Lower lobe of right lung (tissue), 2 donors: Measurements from ENCODE around the gene WSCD2. TPM values are rescaled to one million over a fixed set of nuclear protein-coding genes. Genes with fewer than 3 reads are reported as not detected.

Source experiments
- ATAC-seq, 2 donors: fragments of 200-7000 bp; cut with Tn5 transposase; one replicate each; pipeline ENCODE4 v1.9.1; 2020 to 2022; ENCODE audit warnings: mild to moderate bottlenecking in 2 of 2, moderate library complexity in 2 of 2
- DNase-seq: peaks from one replicate; pipeline ENCODE4 v3.0.0-alpha.2; 2020
- H3K27ac ChIP-seq: fragments of 200-600 bp; one replicate; pipeline ENCODE4 v1.8.0; 2022
- H3K27me3 ChIP-seq: fragments of 200-600 bp; one replicate; pipeline ENCODE4 v1.8.0; 2022; ENCODE audit warnings: low read depth
- H3K36me3 ChIP-seq: fragments of 200-600 bp; one replicate; pipeline ENCODE4 v1.8.0; 2022; ENCODE audit warnings: mild to moderate bottlenecking
- H3K4me1 ChIP-seq: fragments of 200-600 bp; one replicate; pipeline ENCODE4 v1.8.0; 2022
- H3K4me3 ChIP-seq: fragments of 200-600 bp; one replicate; pipeline ENCODE4 v1.8.0; 2022; ENCODE audit warnings: mild to moderate bottlenecking
- H3K9me3 ChIP-seq: fragments of 200-600 bp; one replicate; pipeline ENCODE4 v1.8.0; 2022
- intact Hi-C: fragments of 100-400 bp; cut with DNase I; formaldehyde crosslinking; loops from one replicate; pipeline ENCODE4 v1.11.0; 2022
- total RNA-seq: library from RNA; stranded (reverse); fragmentation: NEBNext Ultra II Directional; extraction: Animal tissue kit (Norgen Biotek cat#: 25700); gene quantifications from one replicate; pipeline ENCODE4 v1.2.1, GENCODE V29; 2021
- TF ChIP-seq, protein P1 (sequence below): fragments of 200-600 bp; IDR thresholded peaks from one replicate; pipeline ENCODE4 v1.8.0; 2022; ENCODE audit warnings: antibody characterized with exemption, mild to moderate bottlenecking
- donor health status: DM: no; HTN: yes; CAD: no; lungs with severe emphysema.

Gene WSCD2
- total RNA-seq, 1 donor from 2014 or later: 0.89 TPM

DNA sequence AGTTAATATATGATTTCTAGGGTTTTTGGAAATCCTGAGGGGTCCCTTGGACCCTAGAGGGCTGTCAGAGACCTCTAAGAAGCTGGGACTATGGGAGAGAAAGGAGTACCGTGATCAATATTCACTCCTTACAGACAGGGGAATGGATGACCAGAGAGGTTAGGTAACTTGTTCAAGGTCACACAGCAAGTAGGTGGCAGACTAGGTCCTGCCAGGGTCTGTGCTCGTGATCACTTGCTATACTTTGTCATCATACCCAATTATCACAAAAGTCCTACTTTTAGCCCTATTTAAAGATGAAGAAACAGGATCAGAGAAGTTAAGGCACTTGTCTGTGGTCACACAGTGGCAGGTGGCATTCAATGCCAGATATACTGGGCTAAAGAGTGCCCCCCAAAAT lies 42.9 kb downstream of the WSCD2 start:
- intact Hi-C loops: no loop called here
- Histone ChIP-seq H3K9me3 (no peaks in the 10 kb centered on the region), H3K4me1 (no peaks in the 10 kb centered on the region), H3K36me3 (no peaks in the 10 kb centered on the region), H3K27ac (no peak overlapping the region), H3K4me3 (no peak overlapping the region), H3K27me3 (peaks cover 16% of the 10 kb centered on the region)
- ATAC-seq (no peak), DNase-seq (no peak)
- TF ChIP-seq, protein P1, sequence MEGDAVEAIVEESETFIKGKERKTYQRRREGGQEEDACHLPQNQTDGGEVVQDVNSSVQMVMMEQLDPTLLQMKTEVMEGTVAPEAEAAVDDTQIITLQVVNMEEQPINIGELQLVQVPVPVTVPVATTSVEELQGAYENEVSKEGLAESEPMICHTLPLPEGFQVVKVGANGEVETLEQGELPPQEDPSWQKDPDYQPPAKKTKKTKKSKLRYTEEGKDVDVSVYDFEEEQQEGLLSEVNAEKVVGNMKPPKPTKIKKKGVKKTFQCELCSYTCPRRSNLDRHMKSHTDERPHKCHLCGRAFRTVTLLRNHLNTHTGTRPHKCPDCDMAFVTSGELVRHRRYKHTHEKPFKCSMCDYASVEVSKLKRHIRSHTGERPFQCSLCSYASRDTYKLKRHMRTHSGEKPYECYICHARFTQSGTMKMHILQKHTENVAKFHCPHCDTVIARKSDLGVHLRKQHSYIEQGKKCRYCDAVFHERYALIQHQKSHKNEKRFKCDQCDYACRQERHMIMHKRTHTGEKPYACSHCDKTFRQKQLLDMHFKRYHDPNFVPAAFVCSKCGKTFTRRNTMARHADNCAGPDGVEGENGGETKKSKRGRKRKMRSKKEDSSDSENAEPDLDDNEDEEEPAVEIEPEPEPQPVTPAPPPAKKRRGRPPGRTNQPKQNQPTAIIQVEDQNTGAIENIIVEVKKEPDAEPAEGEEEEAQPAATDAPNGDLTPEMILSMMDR: no peak

DNA sequence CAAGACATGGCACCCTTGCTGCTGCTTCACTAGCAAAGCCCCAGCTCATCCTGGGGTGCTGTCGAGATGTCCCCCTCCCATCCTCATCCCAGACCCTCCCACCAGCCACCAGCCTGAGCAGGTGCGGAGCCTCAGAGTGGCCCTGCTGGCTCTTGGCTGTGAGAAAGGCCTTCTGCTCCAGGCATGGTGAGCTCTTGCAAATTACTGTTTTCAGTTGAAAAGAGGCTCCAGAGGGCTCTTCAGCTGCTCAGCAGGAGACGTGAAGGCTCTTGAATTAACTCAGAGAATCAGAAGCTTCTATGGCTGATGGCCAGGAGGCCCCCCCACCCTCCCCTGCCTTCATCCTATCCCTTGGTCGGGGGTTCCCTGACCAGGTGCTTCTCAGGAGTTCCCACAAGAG lies 44.1 kb downstream of the WSCD2 start:
- Histone ChIP-seq H3K27ac (no peak overlapping the region), H3K4me3 (no peak overlapping the region), H3K9me3 (no peaks in the 10 kb centered on the region), H3K4me1 (no peaks in the 10 kb centered on the region), H3K36me3 (no peaks in the 10 kb centered on the region), H3K27me3 (peaks cover 10% of the 10 kb centered on the region)
- TF ChIP-seq, protein P1: no peak
- no peak for ATAC-seq
- intact Hi-C loops: no loop called here
- no peak for DNase-seq

DNA sequence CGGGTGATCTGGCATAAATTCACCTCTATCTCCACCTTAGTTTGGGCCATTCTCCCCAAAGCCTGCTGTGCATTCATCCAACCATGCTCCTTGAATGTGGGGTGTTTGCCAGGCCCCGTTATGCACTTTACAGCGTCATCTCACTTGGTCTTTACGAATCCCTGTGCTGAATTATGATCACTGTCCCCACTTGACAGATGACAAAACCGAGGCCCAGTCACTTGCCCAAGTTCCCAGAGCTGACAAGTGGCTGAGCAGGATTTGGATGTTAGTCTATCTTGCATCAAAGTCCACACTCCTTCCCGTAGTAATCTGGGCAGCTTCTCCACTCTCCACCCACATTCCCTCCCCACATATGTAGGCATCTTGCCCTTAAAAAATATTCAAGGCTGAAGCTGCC lies 44.8 kb downstream of the WSCD2 start:
- no peak for ATAC-seq

DNA sequence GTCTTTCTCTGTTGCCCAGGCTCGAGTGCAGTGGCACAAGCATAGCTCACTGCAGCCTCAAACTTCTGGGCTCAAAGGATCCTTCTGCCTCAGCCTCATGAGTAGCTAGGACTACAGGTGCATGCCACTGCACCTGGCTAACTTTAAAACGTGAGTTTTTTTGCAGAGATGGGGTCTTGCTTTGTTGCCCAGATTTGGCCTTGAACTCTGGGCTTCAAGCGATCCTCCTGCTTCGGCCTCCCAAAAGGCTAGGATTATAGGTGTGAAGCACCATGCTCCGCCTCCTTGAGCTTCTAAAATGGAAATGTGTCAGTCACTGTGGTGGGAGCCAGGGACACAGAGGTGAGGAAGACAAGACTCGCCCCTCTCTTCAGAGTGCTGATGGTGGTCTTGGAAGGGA lies 45.6 kb downstream of the WSCD2 start:
- no peaks in the 10 kb centered on the region for H3K36me3 ChIP-seq
- TF ChIP-seq, protein P1: no peak
- intact Hi-C loops: no loop called here
- no peak for ATAC-seq
- H3K4me1 ChIP-seq: no peaks in the 10 kb centered on the region
- H3K27me3 ChIP-seq: peaks cover 5% of the 10 kb centered on the region
- H3K9me3 ChIP-seq: no peaks in the 10 kb centered on the region
- H3K27ac ChIP-seq: no peak overlapping the region
- no peak overlapping the region for H3K4me3 ChIP-seq
- DNase-seq: no peak

More for the DNA sequence above, 44.8 kb downstream of the WSCD2 start:
- TF ChIP-seq, protein P1: no peak
- intact Hi-C loops: no loop called here
- Histone ChIP-seq H3K9me3 (no peaks in the 10 kb centered on the region), H3K36me3 (no peaks in the 10 kb centered on the region), H3K4me3 (no peak overlapping the region), H3K27me3 (peaks cover 10% of the 10 kb centered on the region), H3K27ac (no peak overlapping the region), H3K4me1 (no peaks in the 10 kb centered on the region)
- DNase-seq: no peak

DNA sequence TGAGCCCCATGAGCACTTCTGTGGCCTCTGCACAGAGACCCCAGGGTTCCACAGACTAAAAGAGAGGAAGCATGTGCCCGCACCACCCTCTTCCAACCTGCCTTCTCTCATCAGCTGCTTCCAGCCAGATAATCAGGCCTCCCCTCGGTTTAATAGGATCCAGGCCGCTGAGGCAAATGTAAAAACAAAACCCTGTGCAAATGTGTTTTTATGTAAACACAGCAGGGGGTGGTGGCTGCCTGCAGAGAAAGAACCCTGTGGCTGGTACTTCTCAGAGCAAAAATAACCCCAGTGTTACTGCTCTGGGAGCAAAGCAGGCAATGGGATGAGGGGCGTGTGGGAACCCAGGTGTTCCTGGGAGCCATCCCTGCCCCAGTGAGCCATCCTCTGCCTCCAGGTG lies 46.2 kb downstream of the WSCD2 start:
- H3K27ac ChIP-seq: no peak overlapping the region
- TF ChIP-seq, protein P1: no peak
- intact Hi-C loops: no loop called here
- H3K4me3 ChIP-seq: no peak overlapping the region
- DNase-seq (no peak), ATAC-seq (peak in 1 of 2 donors; percentile 30)
- H3K36me3 ChIP-seq: no peaks in the 10 kb centered on the region
- H3K4me1 ChIP-seq: no peaks in the 10 kb centered on the region
- H3K9me3 ChIP-seq: no peaks in the 10 kb centered on the region
- peaks cover 5% of the 10 kb centered on the region for H3K27me3 ChIP-seq

DNA sequence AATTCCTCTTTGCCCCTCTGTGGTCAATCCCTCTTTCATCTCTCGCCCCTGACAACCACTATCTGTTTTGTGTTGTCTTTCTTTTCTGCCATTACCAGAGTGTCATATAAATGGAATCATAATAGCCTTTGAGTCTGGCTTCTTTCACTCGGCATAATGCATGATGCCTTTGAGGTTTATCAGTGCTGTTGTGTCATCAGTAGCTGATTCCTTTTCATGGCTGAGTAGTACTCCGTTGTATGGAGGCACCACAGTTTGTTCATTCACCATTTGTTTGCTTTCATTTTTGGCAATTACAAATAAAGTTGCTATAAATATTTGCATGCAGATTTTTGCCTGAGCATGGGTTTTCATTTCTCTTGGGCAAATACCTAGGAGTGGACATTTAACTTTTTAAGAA lies 47.2 kb downstream of the WSCD2 start:
- Histone ChIP-seq H3K27me3 (no peaks in the 10 kb centered on the region), H3K4me1 (no peaks in the 10 kb centered on the region), H3K9me3 (no peaks in the 10 kb centered on the region), H3K36me3 (no peaks in the 10 kb centered on the region), H3K4me3 (no peak overlapping the region), H3K27ac (no peak overlapping the region)
- TF ChIP-seq, protein P1: no peak
- DNase-seq (no peak), ATAC-seq (no peak)
- intact Hi-C loops: no loop called here
